GM18526 (cell line): ENCODE data around the gene MEGF6.

Source experiments
- POLR2A ChIP-seq: IDR thresholded peaks from 3 replicates; pipeline ENCODE4 v1.6.1; 2011; ENCODE audit not compliant: insufficient read length; ENCODE audit errors: extremely low read depth

MEGF6 gene

DNA sequence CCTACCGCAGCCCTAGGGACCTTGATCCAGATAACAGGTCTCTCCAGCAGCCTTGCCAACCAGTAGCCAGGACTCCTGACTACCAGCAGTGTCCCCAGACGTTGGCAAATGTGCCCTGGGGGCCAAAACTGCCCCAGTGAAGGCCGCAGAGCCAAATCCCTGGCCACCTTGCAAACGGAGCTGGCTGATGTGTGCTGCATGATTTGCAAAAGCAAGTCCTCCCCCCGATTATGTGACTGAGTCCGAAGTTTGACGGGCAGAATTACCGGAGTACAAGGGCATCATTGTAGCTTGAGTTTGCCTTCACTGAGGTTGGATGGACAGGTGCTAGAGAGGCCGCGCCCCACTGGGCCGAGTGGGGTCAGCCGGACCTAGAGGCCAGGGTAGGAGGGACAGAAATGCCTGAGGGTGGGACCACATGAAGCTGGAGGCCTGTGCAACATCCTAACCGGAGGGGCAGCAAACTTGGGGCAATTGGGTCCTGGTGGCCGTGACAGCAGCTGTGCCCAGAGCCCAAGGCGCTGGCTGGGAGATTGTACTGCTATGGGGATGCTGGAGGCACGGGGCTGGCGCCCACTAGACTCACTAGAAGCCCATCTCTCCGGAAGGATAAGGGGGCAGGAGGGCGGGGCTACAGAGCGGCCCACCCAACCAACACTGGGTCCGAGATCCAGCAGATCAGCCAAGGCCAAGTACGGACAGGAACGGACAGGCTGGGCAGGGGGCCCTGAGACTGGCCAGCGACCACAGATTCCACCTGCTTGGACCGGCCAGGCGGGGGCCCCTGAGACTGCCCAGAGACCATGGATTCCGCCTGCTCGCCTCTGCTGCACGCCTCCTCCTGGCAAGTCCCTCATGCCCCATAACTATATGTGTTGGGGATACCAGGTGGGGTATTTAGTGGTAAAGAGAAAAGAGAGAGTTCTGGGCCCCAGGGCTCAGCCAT lies 154.1 kb downstream of the MEGF6 start:
- no peak for TF ChIP-seq POLR2A

DNA sequence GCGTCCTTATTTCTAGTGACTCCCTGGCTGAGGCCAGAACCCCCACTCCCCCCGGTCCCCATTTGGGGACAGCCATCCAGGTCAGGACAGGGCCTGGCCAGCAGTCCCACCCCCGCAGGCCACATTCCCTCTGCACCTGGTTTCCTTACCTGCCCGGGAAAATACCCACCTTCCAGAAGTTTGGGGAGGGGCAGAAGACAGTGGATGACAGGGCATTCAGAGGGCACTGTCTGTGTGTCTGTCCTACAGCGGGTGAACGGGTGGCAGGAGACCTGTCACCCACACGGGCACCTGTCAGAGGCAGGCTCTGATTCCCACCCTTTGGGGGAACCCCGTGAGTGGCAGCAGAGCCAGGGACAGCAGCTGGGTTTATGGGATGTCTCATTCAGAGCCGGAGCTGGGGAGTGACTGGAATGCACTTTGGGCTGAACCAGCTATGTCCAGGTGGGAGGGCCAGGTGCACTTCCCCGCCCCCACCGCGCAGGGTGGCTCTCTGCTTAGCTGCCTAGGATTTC lies 154.8 kb downstream of the MEGF6 start:
- TF ChIP-seq POLR2A: no peak

DNA sequence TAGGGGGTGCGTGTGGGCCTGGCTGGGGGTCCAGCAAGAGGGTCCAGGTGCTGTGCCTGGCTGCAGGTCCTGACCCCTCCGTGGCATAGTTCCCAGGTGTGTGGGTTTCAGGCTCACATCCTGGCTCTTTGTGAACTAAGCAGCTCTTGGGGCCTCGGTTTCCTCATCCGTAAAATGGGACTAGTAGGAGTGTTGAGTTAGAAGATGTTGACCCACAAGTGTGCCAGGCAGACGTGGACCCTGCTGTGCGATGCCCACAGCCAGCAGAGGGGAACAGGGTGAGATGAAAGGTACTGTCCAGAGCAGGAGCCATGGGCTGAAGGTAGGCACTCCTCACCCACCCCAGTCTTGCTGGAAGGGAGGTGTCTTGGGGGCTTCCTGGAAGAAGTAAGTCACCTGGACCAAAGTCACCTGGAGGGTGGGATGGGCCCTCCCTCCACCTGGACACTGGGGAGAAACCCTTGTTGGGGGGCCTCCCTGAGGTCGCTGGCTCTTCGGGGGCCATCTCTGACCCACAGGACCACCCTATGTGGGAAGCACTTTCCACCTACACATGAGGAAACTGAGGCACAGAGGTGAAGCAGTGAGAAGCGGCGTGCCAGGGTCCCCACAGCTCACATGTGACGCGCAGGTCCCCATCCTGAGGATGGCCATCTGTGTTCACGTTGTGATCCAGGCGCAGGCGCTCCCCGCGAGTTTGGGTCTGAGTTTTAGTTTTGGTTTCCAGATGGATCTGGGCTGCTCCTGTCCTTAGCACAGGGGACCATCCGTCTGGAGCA lies 155.4 kb downstream of the MEGF6 start:
- no peak for TF ChIP-seq POLR2A

DNA sequence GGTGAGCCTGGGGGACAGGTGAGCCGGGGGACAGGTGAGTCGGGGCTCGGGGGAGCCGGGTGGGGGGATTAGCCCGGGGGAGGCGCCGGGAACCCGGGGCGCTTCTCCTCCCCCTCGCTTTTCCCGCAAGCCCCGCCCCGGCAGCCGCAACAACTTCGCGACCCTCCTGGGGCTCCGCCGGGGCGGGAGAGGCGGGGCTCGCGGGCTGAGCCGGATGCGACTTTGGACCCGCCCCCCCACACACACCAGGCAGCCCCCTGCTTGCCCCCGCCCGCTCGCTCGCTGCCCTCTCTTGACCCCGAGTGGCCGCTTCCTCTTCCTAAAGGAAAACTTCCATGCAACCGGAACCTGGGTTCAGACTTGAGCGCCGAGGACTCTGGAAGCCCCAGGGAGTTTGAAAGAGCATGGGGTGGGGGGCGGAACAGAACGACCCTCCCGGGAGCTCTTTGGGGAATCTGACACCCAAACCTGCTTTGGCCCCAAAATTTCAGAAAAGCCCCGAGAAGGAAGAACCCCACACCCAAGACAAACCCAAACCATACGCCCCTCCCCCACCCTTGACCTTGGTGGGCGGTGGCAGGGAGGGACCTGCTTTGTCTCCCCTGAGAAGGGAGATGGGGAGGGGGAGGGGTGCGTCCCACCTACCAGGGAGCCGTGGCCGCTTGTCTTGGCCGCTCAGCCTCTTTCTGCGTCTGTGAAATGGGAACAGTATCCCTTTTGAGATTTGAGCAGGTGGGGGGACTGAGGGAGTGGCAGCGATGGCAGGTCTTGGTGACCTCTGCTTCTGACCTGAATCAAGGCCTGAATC lies 156.3 kb downstream of the MEGF6 start:
- TF ChIP-seq POLR2A: no peak

DNA sequence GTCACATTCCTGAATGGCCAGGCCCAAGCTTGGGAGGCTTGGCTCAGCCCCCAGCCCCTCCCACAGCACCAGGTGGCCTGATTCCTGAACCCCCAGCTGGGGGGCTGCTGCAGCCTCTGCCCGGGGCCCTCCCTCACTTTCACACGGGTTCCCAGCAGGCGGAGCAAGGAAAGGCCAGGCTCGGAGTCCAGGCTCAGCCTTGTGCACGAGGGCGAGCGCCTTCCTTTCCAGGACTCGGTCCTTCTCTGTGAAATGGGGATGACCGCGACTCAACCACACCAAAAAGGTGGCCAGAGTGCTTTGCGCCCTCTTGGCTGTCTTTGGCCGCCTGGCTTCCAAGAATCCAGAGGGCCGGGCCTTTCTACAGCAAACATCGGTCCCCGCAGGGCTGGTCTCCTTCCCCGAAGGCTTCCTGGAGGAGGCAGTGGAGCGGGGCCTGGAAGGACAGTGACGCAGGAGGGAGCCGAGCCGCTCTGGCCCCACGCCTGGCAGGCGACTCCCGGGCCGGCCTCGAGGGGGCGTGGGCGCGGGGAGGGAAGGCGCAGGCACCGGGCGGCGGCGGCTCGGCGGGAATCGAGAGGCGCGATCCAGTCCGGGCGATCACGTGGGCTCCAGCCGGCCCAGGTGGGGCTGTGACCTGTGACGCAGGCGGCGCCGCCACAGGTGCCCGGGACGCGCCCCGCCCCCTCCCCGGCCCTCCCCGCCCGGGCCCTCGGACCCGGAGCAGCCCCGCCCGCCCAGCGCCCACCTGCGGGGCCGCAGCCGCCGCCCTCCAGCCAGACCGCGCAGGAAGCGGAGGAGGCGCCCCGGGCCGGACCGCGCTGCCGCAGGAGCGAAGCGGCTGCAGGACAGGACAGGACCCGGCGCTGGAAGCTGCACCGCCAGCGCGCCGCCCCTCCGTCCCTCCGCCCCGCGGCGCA lies 157.2 kb downstream of the MEGF6 start, which contains the start of gene ARHGEF16:
Gene ARHGEF16 (plus strand): TSS at position 775 of the 920 bp plus-strand sequence. CDS start 8,420 bp downstream, outside the sequence.
- TF ChIP-seq POLR2A: no peak

DNA sequence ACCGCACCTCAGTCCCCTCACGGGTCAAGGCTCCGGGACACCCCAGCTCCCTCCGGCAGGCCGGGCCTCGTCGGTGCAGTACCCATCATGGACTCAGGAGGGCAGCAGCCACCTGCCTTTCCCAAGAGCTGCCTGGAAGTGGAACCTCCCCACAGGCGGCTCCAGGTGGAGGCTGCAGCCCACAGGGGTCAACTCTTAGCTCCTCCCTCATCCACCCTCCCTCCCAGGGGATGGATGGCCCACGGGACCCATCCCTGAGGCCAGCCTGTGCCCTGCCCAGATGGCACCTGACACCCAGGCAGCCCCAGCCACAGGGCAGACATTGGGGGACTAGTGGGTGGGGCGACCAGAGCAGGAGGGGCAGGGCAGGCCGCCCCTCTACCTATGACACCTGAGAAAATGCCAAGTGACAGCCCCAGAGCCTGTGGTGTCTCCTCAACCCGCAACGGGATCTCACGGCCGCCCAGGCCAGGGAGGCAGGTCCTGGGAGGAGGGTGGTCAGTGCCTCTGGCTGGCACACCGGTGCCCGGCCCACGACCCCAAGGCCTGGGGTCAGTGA lies 158.0 kb downstream of the MEGF6 start:
- no peak for TF ChIP-seq POLR2A

DNA sequence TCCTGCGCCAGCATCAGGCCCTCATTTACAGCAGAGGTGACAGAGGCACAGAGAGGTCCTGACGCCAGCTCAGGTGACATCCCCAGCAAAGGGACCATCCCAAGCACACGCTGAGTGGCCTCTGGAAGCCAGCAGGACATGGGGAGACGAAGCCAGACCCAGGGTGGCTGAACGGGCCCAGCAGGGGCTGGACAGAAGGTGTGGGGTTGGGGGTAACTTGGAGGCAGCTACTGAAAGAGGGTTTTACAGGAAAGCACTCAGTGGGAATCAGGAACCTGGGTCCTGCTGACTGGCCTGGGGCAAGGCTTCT lies 158.5 kb downstream of the MEGF6 start:
- no peak for TF ChIP-seq POLR2A

DNA sequence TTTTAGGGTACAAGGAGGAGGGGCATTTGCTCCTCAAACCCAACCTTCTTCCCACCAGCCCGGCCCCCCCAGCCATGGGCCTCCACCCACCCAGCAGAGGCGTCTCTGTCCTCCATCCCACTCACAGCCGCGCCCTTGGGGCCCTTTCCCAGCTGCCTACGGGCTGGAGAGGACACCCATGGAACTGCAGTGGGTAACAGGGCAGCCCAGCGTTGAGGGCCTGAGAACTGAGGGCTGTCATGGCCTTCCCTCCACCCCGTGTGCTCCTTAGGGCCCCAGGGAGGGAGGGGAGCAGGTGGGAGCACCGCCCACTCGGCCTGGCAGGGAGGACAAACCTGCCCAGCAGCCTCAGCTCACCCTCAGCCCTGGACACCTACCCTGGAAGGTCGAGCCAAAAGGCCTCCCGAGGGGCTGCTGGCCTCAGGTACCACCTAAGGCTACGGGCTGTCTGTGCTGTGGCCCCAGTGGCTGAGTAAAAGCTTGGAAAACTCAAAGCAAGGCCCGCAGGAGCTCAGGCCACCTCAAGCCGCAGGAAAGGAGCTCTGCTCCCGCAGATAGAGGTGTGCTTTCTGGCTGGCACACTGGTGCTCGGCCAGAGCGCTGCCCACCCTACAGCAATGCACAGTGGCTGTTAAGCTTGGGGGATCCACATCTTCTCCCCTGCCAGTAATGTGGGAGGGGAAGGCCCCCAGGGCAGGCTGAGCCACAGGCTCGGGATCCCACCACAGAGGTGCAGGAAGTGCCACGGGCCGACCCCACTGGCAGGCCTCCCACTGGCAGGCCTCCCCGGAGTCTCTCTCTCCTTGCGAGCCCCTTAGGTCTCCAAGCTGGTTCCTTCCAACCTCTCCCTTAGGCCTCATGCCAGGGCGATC lies 159.1 kb downstream of the MEGF6 start:
- no peak for TF ChIP-seq POLR2A

DNA sequence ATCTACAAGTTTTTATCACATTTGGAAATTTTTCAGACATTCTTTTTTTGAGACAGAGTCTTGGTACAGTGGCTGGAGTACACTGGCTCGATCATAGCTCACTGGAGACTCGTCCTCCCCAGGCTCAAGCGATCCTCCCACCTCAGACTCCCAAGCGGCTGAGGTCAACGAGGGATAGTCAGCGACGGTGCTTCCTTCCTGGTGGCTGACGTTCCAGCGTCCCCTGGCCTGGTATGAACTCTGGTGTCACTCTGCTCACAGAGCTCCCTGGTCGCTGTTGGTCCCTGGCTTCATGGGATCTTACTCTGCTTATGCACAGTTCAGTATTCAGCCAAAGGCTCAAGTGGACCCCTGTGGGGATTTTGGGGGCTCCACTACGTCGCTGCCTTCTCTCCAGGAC lies 160.3 kb downstream of the MEGF6 start:
- no peak for TF ChIP-seq POLR2A

DNA sequence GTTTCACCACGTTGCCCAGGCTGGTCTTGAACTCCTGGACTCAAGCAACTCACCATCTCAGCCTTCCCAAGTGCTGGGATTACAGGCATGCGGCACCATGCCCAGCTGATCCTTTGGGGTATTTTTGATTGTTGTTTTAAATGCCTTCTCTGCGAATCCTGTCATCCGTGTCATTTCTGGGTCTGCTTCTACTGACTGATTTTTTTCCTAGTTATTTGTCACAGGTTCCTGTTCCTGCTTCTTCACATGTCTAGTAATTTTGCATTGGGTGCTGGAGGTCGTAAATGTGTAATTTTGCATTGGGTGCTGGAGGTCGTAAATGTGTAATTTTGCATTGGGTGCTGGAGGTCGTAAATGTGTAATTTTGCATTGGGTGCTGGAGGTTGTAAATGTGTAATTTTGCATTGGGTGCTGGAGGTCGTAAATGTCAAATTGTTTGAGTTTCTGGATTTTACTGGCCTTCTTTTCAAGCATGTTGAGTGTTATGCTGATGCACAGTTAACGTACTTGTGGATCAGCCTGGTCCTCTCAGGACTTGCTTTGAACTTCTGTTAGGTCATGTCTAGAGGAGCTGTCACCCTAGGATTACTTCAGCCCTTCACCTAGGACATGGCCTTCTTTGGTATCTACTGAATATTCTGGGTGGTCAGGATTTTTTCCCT lies 161.0 kb downstream of the MEGF6 start:
- TF ChIP-seq POLR2A: no peak

DNA sequence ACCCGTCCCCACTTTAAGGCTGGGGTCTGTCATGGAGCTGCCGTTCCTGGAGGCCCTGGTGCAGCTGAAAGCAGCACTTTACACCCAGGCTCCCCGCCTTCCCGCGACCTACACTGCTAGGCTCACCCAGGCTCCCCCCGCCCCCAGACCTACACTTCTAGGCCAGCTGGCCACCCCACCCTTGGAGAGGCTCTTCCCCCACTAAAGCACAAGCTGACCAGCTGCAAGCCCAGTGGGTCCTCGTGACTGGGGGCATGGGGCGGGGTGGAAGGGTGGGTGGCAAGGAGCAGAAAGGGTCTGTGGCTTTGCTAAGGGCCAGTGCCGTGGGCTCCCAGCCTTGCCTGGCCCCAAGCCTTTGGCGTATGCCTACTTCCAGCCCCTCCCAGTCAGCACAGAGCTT lies 166.6 kb downstream of the MEGF6 start:
- no peak for TF ChIP-seq POLR2A

DNA sequence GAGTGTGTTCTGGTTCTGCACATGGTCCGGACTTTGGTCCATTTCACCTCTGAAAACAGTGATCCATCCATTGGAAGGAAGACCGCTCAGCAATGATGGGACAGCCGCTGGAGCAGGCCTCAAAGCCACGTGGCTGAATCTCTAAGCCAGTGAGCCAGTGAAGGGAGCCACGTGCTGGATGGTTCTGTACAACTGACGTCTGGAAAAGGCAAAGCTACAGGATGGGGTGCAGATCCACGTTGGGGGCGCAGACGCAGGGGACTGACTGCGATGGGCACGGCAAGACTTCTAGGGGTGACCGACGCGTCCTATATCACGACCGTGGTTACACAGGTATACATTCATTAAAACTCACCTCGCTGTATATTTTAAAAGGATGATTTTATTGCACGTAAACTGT lies 167.0 kb downstream of the MEGF6 start:
- TF ChIP-seq POLR2A: no peak
